Gastrocnemius medialis (tissue), 4 donors: ENCODE data around the gene DMRT3.

ENCODE experiments used
- POLR2A ChIP-seq, 2 donors: fragments of 450-650 bp; IDR thresholded peaks; one replicate each; pipeline ENCODE4 v1.6.1; 2017; ENCODE audit warnings: antibody characterized with exemption in 2 of 2, mild to moderate bottlenecking in 2 of 2, moderate library complexity in 2 of 2
- TF ChIP-seq, protein P1 (sequence below), 5 experiments: fragments of 450-650 bp in 3 of 5; fragments of 200-600 bp in 2 of 5; sonication (generic) in 2 of 5; IDR thresholded peaks in 4 of 5; conservative IDR thresholded peaks in 1 of 5; 1 replicate in 4 of 5; 2 replicates in 1 of 5; pipeline ENCODE4 v1.5.1; 2016 to 2019; ENCODE audit warnings: antibody characterized with exemption in 5 of 5, mild to moderate bottlenecking in 3 of 5, moderate library complexity in 3 of 5

DNA sequence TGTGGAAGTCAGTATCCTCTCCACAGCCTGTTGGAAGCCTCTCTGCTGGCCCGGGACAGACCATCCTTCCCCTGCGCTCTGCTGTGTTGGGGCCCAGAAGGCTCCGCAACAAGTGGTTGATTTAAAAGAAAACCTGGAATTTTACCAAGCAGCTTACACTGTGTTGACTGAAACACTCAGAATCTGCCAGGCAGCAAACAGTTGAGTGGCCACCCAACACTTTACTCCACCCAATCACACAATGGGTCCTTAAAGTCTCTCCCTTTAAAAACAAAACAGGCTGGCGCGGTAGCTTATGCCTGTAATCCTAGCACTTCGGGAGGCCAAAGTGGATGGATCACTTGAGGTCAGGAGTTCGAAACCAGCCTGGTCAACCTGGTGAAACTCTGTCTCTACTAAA is 28.0 kb upstream of the DMRT3 start:
- TF ChIP-seq POLR2A (IDR thresholded peaks at IDR 0.05), result no peak
- TF ChIP-seq, protein P1, sequence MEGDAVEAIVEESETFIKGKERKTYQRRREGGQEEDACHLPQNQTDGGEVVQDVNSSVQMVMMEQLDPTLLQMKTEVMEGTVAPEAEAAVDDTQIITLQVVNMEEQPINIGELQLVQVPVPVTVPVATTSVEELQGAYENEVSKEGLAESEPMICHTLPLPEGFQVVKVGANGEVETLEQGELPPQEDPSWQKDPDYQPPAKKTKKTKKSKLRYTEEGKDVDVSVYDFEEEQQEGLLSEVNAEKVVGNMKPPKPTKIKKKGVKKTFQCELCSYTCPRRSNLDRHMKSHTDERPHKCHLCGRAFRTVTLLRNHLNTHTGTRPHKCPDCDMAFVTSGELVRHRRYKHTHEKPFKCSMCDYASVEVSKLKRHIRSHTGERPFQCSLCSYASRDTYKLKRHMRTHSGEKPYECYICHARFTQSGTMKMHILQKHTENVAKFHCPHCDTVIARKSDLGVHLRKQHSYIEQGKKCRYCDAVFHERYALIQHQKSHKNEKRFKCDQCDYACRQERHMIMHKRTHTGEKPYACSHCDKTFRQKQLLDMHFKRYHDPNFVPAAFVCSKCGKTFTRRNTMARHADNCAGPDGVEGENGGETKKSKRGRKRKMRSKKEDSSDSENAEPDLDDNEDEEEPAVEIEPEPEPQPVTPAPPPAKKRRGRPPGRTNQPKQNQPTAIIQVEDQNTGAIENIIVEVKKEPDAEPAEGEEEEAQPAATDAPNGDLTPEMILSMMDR (IDR thresholded peaks at IDR 0.05 in 4 of 5, conservative IDR thresholded peaks at IDR 0.05 in 1 of 5), result no peak
